ENCODE results near the gene HOGA1. TPM values are rescaled to one million over a fixed set of nuclear protein-coding genes. Genes with fewer than 3 reads are reported as not detected.

The HOGA1 gene
- total RNA-seq, 4 donors from 2014 or later, result 0.27 to 11.2 (median 4.1) TPM

- no peak for ATAC-seq
- peaks cover 0 to 48% of the 10 kb centered on the region in 2 donors for H3K36me3 ChIP-seq
- no peak for DNase-seq
Observed at GRCh38 chr10:97650726-97651125, 66.5 kb downstream of the HOGA1 start.

GRCh38 chr10:97651773-97652172 is 67.6 kb downstream of the HOGA1 start:
- no peaks in the 10 kb centered on the region for H3K27me3 ChIP-seq
- no peak for TF ChIP-seq POLR2A (IDR thresholded peaks at IDR 0.05)
- TF ChIP-seq, protein P1, sequence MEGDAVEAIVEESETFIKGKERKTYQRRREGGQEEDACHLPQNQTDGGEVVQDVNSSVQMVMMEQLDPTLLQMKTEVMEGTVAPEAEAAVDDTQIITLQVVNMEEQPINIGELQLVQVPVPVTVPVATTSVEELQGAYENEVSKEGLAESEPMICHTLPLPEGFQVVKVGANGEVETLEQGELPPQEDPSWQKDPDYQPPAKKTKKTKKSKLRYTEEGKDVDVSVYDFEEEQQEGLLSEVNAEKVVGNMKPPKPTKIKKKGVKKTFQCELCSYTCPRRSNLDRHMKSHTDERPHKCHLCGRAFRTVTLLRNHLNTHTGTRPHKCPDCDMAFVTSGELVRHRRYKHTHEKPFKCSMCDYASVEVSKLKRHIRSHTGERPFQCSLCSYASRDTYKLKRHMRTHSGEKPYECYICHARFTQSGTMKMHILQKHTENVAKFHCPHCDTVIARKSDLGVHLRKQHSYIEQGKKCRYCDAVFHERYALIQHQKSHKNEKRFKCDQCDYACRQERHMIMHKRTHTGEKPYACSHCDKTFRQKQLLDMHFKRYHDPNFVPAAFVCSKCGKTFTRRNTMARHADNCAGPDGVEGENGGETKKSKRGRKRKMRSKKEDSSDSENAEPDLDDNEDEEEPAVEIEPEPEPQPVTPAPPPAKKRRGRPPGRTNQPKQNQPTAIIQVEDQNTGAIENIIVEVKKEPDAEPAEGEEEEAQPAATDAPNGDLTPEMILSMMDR (IDR thresholded peaks at IDR 0.05 in 4 of 5, conservative IDR thresholded peaks at IDR 0.05 in 1 of 5), result no peak
- H3K36me3 ChIP-seq, result peaks cover 0 to 59% of the 10 kb centered on the region in 2 donors
- H3K9me3 ChIP-seq, result no peaks in the 10 kb centered on the region
- intact Hi-C loops (cut with DNase I; ENCODE audit: low total_unique reads) (no loop called here), in situ Hi-C loops (cut with MboI; ENCODE audit: low sequenced_read_pairs in 4 of 4) (no loop called here)
- ATAC-seq, result no peak
- H3K27ac ChIP-seq, result no peak overlapping the region
- H3K4me3 ChIP-seq, result no peak overlapping the region
- peaks cover 0 to 15% of the 10 kb centered on the region in 2 donors for H3K4me1 ChIP-seq
- no peak for DNase-seq

More at GRCh38 chr10:97650726-97651125, 66.5 kb downstream of the HOGA1 start:
- TF ChIP-seq, protein P1 (IDR thresholded peaks at IDR 0.05 in 4 of 5, conservative IDR thresholded peaks at IDR 0.05 in 1 of 5), result no peak
- no peak for TF ChIP-seq POLR2A (IDR thresholded peaks at IDR 0.05)
- no peak overlapping the region for H3K4me3 ChIP-seq
- no peaks in the 10 kb centered on the region for H3K27me3 ChIP-seq
- peaks cover 0 to 15% of the 10 kb centered on the region in 2 donors for H3K4me1 ChIP-seq
- H3K27ac ChIP-seq, result no peak overlapping the region
- no peaks in the 10 kb centered on the region for H3K9me3 ChIP-seq
- in situ Hi-C loops (cut with MboI; ENCODE audit: low sequenced_read_pairs in 4 of 4), result no loop called here
- intact Hi-C loops (cut with DNase I; ENCODE audit: low total_unique reads), result no loop called here

- H3K4me3 ChIP-seq, result no peak overlapping the region
- DNase-seq (no peak), ATAC-seq (no peak)
- no peaks in the 10 kb centered on the region for H3K27me3 ChIP-seq
- intact Hi-C loops (cut with DNase I; ENCODE audit: low total_unique reads) (no loop called here), in situ Hi-C loops (cut with MboI; ENCODE audit: low sequenced_read_pairs in 4 of 4) (no loop called here)
- no peaks in the 10 kb centered on the region for H3K4me1 ChIP-seq
- TF ChIP-seq, protein P1 (IDR thresholded peaks at IDR 0.05 in 4 of 5, conservative IDR thresholded peaks at IDR 0.05 in 1 of 5), result no peak
- no peak for TF ChIP-seq POLR2A (IDR thresholded peaks at IDR 0.05)
- no peaks in the 10 kb centered on the region for H3K9me3 ChIP-seq
- no peak overlapping the region for H3K27ac ChIP-seq
- H3K36me3 ChIP-seq, result peaks cover 0 to 79% of the 10 kb centered on the region in 2 donors
Observed at GRCh38 chr10:97656777-97657176, 72.6 kb downstream of the HOGA1 start.

GRCh38 chr10:97659589-97659988 is 75.4 kb downstream of the HOGA1 start:
- H3K27me3 ChIP-seq, result no peaks in the 10 kb centered on the region
- no peak for ATAC-seq
- no peaks in the 10 kb centered on the region for H3K9me3 ChIP-seq
- peaks cover 0 to 77% of the 10 kb centered on the region in 2 donors for H3K36me3 ChIP-seq
- intact Hi-C loops (cut with DNase I; ENCODE audit: low total_unique reads), result no loop called here
- no peak for DNase-seq
- no peak overlapping the region for H3K27ac ChIP-seq
- TF ChIP-seq, protein P1 (IDR thresholded peaks at IDR 0.05 in 4 of 5, conservative IDR thresholded peaks at IDR 0.05 in 1 of 5), result no peak
- TF ChIP-seq POLR2A (IDR thresholded peaks at IDR 0.05), result no peak
- in situ Hi-C loops (cut with MboI; ENCODE audit: low sequenced_read_pairs in 4 of 4), result no loop called here
- no peak overlapping the region for H3K4me3 ChIP-seq
- H3K4me1 ChIP-seq, result no peaks in the 10 kb centered on the region

Other genes starting within 250 kb of the HOGA1 start
- 10 to 100 TPM in 3 of 4 donors, 1 to 10 TPM in 1; 9.3 to 28.7 (median 20.5) TPM for gene FRAT2, start 249.7 kb upstream of the HOGA1 start, total RNA-seq
- 10 to 100 TPM; 41.9 to 61.4 (median 49.9) TPM for gene RRP12, start 183.0 kb upstream of the HOGA1 start, total RNA-seq
- gene PGAM1, start 158.2 kb upstream of the HOGA1 start, total RNA-seq, result 10 to 100 TPM; 41.0 to 72.1 (median 62.2) TPM
- gene EXOSC1, start 138.4 kb upstream of the HOGA1 start, total RNA-seq, result 10 to 100 TPM; 18.6 to 34.5 (median 26.8) TPM
- gene ZDHHC16, start 138.2 kb upstream of the HOGA1 start, total RNA-seq, result 10 to 100 TPM; 25.0 to 34.5 (median 31.6) TPM
- gene MMS19, start 86.0 kb upstream of the HOGA1 start, total RNA-seq, result 10 to 100 TPM; 56.1 to 70.0 (median 65.0) TPM
- gene UBTD1, start 85.5 kb upstream of the HOGA1 start, total RNA-seq, result 10 to 100 TPM; 13.7 to 40.0 (median 23.3) TPM
- gene ANKRD2, start 11.6 kb upstream of the HOGA1 start, total RNA-seq, result 1,000 to 10,000 TPM in 1 of 4 donors, 100 to 1,000 TPM in 3; 105 to 1,024 (median 853) TPM
- gene C10orf62, start 5.3 kb downstream of the HOGA1 start, total RNA-seq, result under 1 TPM in 2 of 4 donors, not detected in 2; 0.41 to 0.55 TPM
- 1 to 10 TPM in 3 of 4 donors, under 1 TPM in 1; 0.51 to 8.7 (median 2.1) TPM for gene MORN4, start 49.1 kb downstream of the HOGA1 start, total RNA-seq
- gene PI4K2A, start 56.3 kb downstream of the HOGA1 start, total RNA-seq, result 10 to 100 TPM; 16.1 to 18.5 (median 17.9) TPM
- 10 to 100 TPM in 1 of 4 donors, 1 to 10 TPM in 3; 1.4 to 14.1 (median 3.0) TPM for gene AVPI1, start 102.9 kb downstream of the HOGA1 start, total RNA-seq
- gene MARVELD1, start 129.3 kb downstream of the HOGA1 start, total RNA-seq, result 1 to 10 TPM; 3.2 to 5.1 (median 3.9) TPM
- 10 to 100 TPM in 3 of 4 donors, 1 to 10 TPM in 1; 7.6 to 14.9 (median 11.6) TPM for gene ZFYVE27, start 152.7 kb downstream of the HOGA1 start, total RNA-seq
- gene SFRP5, start 187.6 kb downstream of the HOGA1 start, total RNA-seq, result 1 to 10 TPM in 1 of 4 donors, under 1 TPM in 2, not detected in 1; 0.25 to 2.2 (median 0.93) TPM